Activated effector memory CD4-positive, alpha-beta T cell treated with Interleukin-2 at 50 U/mL for 16 hours (primary cell): ENCODE data around the gene IGSF21.

Experiments
- DNase-seq: peaks from one replicate; pipeline ENCODE4 v3.0.0-alpha.2; 2020

Gene IGSF21

GRCh38 chr1:18107369-18108298 is at the start of gene IGSF21:
Gene IGSF21 (plus strand): TSS chr1:18107798. CDS start chr1:18108129, 331 bp downstream.
- no peak for DNase-seq

GRCh38 chr1:18058206-18058921 is 49.2 kb upstream of the IGSF21 start:
- no peak for DNase-seq

GRCh38 chr1:18058981-18059605 is 48.5 kb upstream of the IGSF21 start:
- no peak for DNase-seq

GRCh38 chr1:18060366-18060765 is 47.2 kb upstream of the IGSF21 start:
- DNase-seq, result no peak

GRCh38 chr1:18062185-18062584 is 45.4 kb upstream of the IGSF21 start:
- DNase-seq, result no peak

GRCh38 chr1:18064534-18064933 is 43.1 kb upstream of the IGSF21 start:
- DNase-seq, result no peak

- DNase-seq, result no peak
Measured at GRCh38 chr1:18066576-18066975, 41.0 kb upstream of the IGSF21 start.

- no peak for DNase-seq
Measured at GRCh38 chr1:18069903-18070302, 37.7 kb upstream of the IGSF21 start.

GRCh38 chr1:18072066-18072465 is 35.5 kb upstream of the IGSF21 start:
- no peak for DNase-seq

GRCh38 chr1:18073066-18073642 is 34.4 kb upstream of the IGSF21 start:
- DNase-seq, result no peak

- no peak for DNase-seq
Measured at GRCh38 chr1:18077657-18078215, 29.9 kb upstream of the IGSF21 start.

- no peak for DNase-seq
Measured at GRCh38 chr1:18079941-18080735, 27.5 kb upstream of the IGSF21 start.

GRCh38 chr1:18085387-18086074 is 22.1 kb upstream of the IGSF21 start:
- DNase-seq, result no peak

- no peak for DNase-seq
Measured at GRCh38 chr1:18088077-18088594, 19.5 kb upstream of the IGSF21 start.

- no peak for DNase-seq
Measured at GRCh38 chr1:18089488-18089887, 18.1 kb upstream of the IGSF21 start.

GRCh38 chr1:18090636-18091035 is 17.0 kb upstream of the IGSF21 start:
- no peak for DNase-seq

GRCh38 chr1:18091660-18092446 is 15.7 kb upstream of the IGSF21 start:
- no peak for DNase-seq

GRCh38 chr1:18093193-18093592 is 14.4 kb upstream of the IGSF21 start:
- no peak for DNase-seq

- DNase-seq, result no peak
Measured at GRCh38 chr1:18093646-18094045, 14.0 kb upstream of the IGSF21 start.

GRCh38 chr1:18094096-18094495 is 13.5 kb upstream of the IGSF21 start:
- DNase-seq, result no peak
